Ovary (tissue), 9 donors: ENCODE data around the gene COA8. TPM values are rescaled to one million over a fixed set of nuclear protein-coding genes. Genes with fewer than 3 reads are reported as not detected.

Experiments used
- DNase-seq, 5 donors: peaks; one replicate each; pipeline ENCODE4 v3.0.0-alpha.2; 2019 to 2020
- H3K27ac ChIP-seq, 2 donors: fragments of 200-600 bp; one replicate each; pipeline versions ENCODE4 v1.5.1 to v1.8.0; 2019 to 2022
- H3K27me3 ChIP-seq: fragments of 200-600 bp; one replicate; pipeline ENCODE4 v1.8.0; 2022
- H3K36me3 ChIP-seq: fragments of 200-600 bp; sonication (generic); one replicate; pipeline ENCODE4 v1.5.1; 2019
- H3K4me1 ChIP-seq: one replicate; pipeline ENCODE4 v1.8.1; 2013; ENCODE audit warnings: mild to moderate bottlenecking, moderate library complexity; ENCODE audit not compliant: insufficient read depth
- H3K4me3 ChIP-seq: fragments of 200-600 bp; sonication (generic); one replicate; pipeline ENCODE4 v1.5.1; 2017
- H3K9me3 ChIP-seq, 2 donors: fragments of 200-600 bp in 1 of 2; sonication (generic) in 1 of 2; one replicate each; pipeline versions ENCODE4 v1.5.1 to v1.8.1; 2013 to 2019; ENCODE audit warnings: mild to moderate bottlenecking in 1 of 2, moderate library complexity in 1 of 2
- EP300 ChIP-seq: sonication (generic); formaldehyde crosslinking; IDR thresholded peaks from one replicate; pipeline ENCODE4 v1.6.1; 2017; ENCODE audit warnings: antibody characterized with exemption
- POLR2A ChIP-seq: fragments of 450-650 bp; IDR thresholded peaks from one replicate; pipeline ENCODE4 v1.6.1; 2017; ENCODE audit warnings: antibody characterized with exemption, mild to moderate bottlenecking, moderate library complexity
- WGBS, 3 donors: extraction: QIAGEN DNeasy Blood & Tissue Kit in 1 of 3; methylation state at CpG; one replicate each; pipeline versions ENCODE4 v1.1.5 to v1.1.7; 2013 to 2017; 5-methylcytosine and 5-hydroxymethylcytosine counted together
- intact Hi-C, 4 donors: fragments of 100-400 bp; cut with DNase I; formaldehyde crosslinking; loops; one replicate each; pipeline versions ENCODE4 v1.11.0 to v1.15.1; 2022 to 2023
- polyA plus RNA-seq, 2 donors: library from polyadenylated mRNA; stranded (reverse); fragments of 200-250 nt in 1 of 2; fragments of 350-450 nt in 1 of 2; fragmentation: Illumina TruSeq in 1 of 2; extraction: RNeasy Lipid Tissue Mini Kit (QIAGEN cat#74804) in 1 of 2; gene quantifications; one replicate each; pipeline ENCODE4 v1.2.3, GENCODE V29; 2013 to 2014
- total RNA-seq, 7 donors: library from RNA; depleted of rRNA in 2 of 7; stranded (reverse); fragments of >200 nt in 2 of 7; fragmentation: NEBNext Ultra II Directional in 3 of 7; extraction: Animal tissue kit (Norgen Biotek cat#: 25700) in 3 of 7; gene quantifications; one replicate each; pipeline versions ENCODE4 v1.1.0 to v1.2.4, GENCODE V29; 2016 to 2023
- TF ChIP-seq, protein P1 (sequence below), 3 donors: fragments of 450-650 bp in 2 of 3; fragments of 200-600 bp in 1 of 3; IDR thresholded peaks; one replicate each; pipeline versions ENCODE4 v1.5.1 to v1.8.0; 2016 to 2022; ENCODE audit warnings: antibody characterized with exemption in 3 of 3, mild to moderate bottlenecking in 1 of 3
- donor health status: DM: no; HTN: no; CAD: no; lungs with moderate emphysema.
- donor health status: DM: no; HTN: no; CAD: no.
- donor health status: Bipolar disorder and iron deficiency.
- donor health status: DM: yes; HTN: yes; CAD: no.
- donor health status: DM: no; HTN: no; CAD: no.
- donor health status: DM: yes; HTN: yes; CAD: no.

COA8 gene
- total and polyA plus RNA-seq, 9 donors: 11.4 to 50.1 (median 26.8) TPM

- H3K4me3 ChIP-seq: no peak overlapping the region
- no peak for DNase-seq
- H3K9me3 ChIP-seq: no peaks in the 10 kb centered on the region
- no peaks in the 10 kb centered on the region for H3K27me3 ChIP-seq
- H3K4me1 ChIP-seq: peaks cover 3% of the 10 kb centered on the region
- 74 to 84% (median 74%) methylated on average over 8 of the region's 8 CpGs for WGBS, 3 donors
- no peak overlapping the region for H3K27ac ChIP-seq
- intact Hi-C loops: loop anchor here in 1 of 4 donors (10.0 kb wide), 1 partner anchor 56 kb away; the partner anchor contains the start of gene KLC1
- TF ChIP-seq POLR2A (no peak), EP300 (no peak)
- TF ChIP-seq, protein P1, sequence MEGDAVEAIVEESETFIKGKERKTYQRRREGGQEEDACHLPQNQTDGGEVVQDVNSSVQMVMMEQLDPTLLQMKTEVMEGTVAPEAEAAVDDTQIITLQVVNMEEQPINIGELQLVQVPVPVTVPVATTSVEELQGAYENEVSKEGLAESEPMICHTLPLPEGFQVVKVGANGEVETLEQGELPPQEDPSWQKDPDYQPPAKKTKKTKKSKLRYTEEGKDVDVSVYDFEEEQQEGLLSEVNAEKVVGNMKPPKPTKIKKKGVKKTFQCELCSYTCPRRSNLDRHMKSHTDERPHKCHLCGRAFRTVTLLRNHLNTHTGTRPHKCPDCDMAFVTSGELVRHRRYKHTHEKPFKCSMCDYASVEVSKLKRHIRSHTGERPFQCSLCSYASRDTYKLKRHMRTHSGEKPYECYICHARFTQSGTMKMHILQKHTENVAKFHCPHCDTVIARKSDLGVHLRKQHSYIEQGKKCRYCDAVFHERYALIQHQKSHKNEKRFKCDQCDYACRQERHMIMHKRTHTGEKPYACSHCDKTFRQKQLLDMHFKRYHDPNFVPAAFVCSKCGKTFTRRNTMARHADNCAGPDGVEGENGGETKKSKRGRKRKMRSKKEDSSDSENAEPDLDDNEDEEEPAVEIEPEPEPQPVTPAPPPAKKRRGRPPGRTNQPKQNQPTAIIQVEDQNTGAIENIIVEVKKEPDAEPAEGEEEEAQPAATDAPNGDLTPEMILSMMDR (IDR thresholded peaks at IDR 0.05): no peak
- no peaks in the 10 kb centered on the region for H3K36me3 ChIP-seq
Observed at GRCh38 chr14:103568952-103569351, 6.2 kb downstream of the COA8 start.

DNA sequence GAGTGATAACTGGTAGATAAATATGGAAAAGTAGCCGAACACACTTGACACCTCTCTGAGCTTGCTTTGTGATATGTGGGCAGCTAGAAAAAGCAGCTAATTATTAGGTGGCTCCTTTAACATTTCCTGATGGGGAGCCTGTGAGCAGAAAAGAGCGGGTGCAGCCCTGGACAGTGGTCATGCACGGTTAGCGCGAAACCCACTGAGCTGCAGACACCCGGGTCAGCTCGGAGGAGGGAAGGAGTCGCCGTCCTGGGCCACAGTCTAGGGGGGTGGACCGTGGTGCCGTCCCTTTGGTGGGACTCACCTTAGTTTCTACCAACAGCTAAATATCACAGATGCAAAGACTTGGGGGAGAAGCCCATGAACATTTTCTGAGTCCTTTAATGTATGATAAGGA lies 6.6 kb downstream of the COA8 start:
- no peak overlapping the region for H3K27ac ChIP-seq
- WGBS, 3 donors: 71 to 84% (median 76%) methylated on average over 11 of the region's 11 CpGs
- TF ChIP-seq, protein P1 (IDR thresholded peaks at IDR 0.05): no peak
- TF ChIP-seq POLR2A: no peak
- TF ChIP-seq EP300: no peak
- no peaks in the 10 kb centered on the region for H3K9me3 ChIP-seq
- intact Hi-C loops: loop anchor here in 1 of 4 donors (10.0 kb wide), 1 partner anchor 55 kb away; the partner anchor contains the start of gene KLC1
- peaks cover 2% of the 10 kb centered on the region for H3K4me1 ChIP-seq
- H3K36me3 ChIP-seq: no peaks in the 10 kb centered on the region
- DNase-seq: no peak
- no peak overlapping the region for H3K4me3 ChIP-seq
- H3K27me3 ChIP-seq: no peaks in the 10 kb centered on the region

DNA sequence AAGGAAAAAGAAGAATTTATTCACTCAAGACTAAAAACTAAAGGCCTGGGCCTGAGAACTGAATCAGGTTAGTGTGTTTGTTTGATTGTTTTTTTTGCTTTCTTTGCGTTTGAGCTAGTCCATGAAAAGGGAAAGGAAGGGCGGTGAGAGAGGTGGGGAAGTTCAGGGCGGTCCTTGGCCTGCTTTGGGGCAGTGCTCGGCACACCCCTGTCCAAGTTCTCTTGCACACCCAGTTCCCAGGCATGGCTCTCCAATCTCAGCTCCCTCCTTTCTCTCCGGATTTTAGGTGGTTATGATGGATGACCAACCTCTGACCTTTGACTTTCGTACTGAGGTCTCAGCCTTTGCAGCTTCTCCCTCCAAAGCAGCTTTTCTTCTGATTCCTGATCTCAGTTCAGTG lies 11.3 kb downstream of the COA8 start:
- Histone ChIP-seq H3K4me3 (no peak overlapping the region), H3K27ac (no peak overlapping the region), H3K9me3 (no peaks in the 10 kb centered on the region), H3K27me3 (no peaks in the 10 kb centered on the region), H3K4me1 (peaks cover 6% of the 10 kb centered on the region), H3K36me3 (no peaks in the 10 kb centered on the region)
- TF ChIP-seq POLR2A: no peak
- TF ChIP-seq, protein P1 (IDR thresholded peaks at IDR 0.05): no peak
- TF ChIP-seq EP300: no peak
- intact Hi-C loops: loop anchor here in 1 of 4 donors (10.0 kb wide), 2 partner anchors 161 to 341 kb away; no protein-coding TSS in a partner anchor
- 61 to 70% (median 67%) methylated on average over 6 of the region's 6 CpGs for whole genome bisulfite sequencing, 3 donors
- DNase-seq: no peak

DNA sequence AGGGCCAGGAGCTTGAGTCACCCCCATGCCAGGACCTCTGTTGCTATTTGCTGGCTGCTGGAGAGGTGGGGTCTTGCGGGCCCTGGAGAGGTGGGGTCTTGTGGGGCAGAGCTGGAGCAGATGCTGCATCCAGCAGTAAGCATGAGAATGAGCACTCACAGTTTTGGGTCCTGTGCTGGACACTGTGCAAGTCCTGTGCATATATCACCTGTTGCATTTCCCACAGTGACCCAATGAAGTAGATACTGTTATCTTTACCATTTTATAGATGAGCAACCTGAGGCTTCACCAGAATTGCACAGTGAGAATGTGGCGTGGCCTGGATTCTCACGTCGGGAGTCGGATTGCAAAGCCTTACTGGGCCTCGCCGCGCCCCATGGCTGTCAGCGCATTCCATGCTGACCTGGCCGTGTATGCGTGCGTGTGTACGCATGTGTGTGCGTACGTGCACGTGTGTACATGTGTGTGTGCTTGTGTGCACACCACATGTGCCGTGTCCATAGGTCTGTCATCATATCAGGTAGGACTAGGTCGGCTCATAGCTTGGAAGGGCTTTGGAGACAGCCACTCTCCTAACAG lies 12.0 kb downstream of the COA8 start:
- peaks cover 6% of the 10 kb centered on the region for H3K4me1 ChIP-seq
- TF ChIP-seq EP300 (no peak), POLR2A (no peak)
- TF ChIP-seq, protein P1 (IDR thresholded peaks at IDR 0.05): no peak
- no peak for DNase-seq
- H3K4me3 ChIP-seq: no peak overlapping the region
- H3K27ac ChIP-seq: no peak overlapping the region
- no peaks in the 10 kb centered on the region for H3K27me3 ChIP-seq
- 91 to 93% (median 93%) methylated on average over 18 of the region's 18 CpGs for WGBS, 3 donors
- intact Hi-C loops: loop anchor here in 1 of 4 donors (10.0 kb wide), 2 partner anchors 160 to 340 kb away; no protein-coding TSS in a partner anchor
- H3K9me3 ChIP-seq: no peaks in the 10 kb centered on the region
- H3K36me3 ChIP-seq: no peaks in the 10 kb centered on the region
